ENCODE results near the gene ZNF521.
"Not testable (repeated sequence)": the region's sequence is repeated elsewhere in the genome, so short reads cannot be mapped to it uniquely, and the experiment has no call there.

Gene ZNF521

DNA sequence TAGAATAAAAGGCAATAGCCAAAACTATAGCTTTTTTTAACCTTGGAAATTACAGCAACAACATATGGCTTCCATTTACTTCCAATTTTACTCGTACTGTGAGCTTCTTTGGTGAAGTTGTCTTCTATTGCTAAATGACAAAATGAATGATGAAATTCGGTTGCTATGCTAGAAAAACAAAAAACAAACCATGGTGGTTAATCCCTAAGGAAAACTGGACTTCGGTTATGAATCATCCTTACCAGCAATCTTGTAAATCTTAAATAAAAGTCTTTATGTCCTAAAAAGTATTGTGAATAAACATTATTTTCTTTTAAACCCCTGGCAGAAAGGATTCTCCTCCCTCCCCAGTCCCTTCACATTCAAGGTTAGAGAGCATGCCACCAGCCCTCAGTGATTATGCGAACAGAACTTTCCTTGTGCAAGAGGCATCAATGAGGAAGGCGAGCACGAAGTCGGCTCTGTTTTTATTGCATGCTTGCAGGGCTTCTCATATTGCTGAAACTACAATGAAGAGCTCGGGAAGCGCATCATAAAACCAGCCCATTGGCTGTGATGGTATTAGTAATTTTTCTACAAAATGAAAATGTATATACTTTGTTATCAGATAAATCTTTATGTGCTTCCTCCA is 62.9 kb downstream of the ZNF521 start:
- peak; percentile 75 for DNase-seq (ENCODE audit: low read depth)

DNA sequence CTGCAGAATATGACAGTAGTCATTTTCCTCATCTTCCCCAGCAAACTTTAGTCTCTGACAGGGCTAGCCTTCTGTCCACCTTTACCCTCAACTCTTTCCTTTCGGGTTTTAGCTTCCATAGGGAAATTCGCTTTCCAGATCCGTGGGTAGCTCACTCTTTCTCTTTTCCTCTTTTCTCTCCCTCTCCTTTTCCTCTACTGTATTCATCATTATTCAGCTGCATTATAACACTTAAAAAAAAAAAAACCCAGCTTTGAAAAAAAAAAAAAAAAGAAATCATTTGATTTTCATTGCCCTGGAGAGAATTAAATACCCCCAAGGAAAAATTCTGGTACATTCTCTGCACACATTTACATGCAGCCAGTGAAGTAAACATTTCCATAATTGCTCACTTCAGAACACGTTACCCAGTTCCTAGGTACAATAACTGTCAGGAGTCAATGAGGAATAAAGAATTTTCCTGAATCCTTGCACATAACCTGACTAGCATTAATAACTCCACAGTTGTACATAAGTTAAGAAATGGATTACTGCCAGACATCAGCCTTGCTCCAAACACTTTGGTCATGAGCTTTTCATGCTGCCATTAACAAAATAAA is 63.5 kb downstream of the ZNF521 start:
- no peak for DNase-seq (ENCODE audit: low read depth)

DNA sequence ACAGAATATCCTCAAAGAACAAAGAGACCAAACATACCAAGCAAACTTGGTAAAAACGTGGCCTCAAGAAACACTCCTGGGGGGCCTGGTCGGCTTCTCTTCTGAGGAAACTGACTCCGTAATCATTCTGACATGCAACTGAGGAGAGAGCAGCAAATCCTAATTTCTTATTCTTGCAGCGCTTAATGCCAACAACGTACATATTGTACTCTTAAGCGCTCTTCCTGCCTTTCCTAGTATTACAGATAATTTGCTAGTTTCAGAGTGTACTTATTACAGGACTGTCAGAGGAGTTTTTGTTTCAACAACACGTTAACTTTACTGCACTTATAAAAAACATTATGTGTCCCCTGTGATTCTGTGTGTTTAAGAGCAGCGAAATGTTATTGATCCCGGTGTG is 64.9 kb downstream of the ZNF521 start:
- DNase-seq (ENCODE audit: low read depth) = no peak

DNA sequence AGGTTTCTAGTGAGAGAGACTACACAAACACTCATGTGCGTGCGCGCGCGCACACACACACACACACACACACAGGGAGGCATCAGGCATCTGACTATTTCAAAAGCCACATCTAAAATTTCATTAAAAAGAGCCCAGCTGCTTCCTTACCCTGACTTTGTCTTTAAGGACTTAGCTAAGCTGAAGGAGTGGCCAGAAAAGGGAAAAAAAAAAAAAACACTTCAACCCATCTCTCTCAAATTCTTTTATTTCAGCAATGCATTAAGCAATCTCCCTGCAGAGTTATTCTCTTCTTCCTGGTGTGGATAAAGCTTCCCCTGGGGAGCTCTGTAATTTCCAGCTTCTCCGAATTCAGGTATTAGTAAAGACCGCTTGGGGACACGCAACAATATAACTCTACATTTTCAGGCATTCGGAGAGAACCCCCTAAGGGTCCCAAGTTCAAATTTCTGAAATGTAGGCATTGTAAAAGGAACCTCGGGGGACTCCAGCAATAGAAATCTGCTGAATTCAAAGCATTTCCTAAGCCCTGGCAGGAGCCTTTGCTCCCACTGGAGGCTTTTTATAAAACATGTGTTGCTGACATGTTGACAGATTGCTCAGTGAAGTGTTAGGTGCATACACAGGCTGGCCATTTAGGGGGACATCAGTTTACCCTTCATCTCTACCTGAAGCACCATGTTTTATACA is 67.0 kb downstream of the ZNF521 start:
- DNase-seq (ENCODE audit: low read depth) = no peak

DNA sequence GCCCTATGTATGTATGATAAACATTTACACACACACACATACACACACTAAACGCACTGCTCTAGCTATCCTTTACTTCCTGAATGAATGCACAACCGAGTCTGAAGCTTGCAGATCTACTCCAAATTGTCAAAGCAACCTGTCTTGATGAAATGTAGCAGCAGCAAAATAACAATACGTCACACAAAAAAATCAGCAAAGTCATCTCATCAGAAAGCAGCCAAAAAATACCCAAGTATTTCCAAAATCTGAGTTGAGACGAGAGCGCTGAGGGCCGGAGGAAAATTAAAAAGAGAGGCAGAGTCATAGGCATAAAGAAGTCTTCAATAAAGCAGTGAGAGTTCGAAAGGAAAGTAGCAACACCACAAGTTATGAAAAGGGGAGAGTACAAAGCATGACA is 67.7 kb downstream of the ZNF521 start:
- no peak for DNase-seq (ENCODE audit: low read depth)

DNA sequence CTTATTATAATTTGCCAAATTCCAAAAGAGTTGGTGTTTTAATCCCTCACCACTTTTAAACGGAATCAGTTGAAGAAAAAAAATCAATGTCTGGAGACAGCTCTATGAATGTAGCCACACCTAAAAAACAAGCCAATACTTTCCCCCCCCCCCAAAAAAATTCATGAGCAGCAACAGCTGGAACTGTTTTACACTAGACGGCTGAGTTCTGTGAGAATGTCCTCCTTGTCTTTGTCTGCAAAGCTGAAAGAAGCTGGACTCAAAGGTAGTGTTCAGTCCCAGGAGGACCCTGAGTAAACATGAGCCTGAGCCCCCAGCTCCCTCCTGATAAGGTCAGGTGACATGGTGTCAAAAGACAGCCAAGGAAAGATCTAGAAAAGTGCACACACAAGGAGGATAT is 68.2 kb downstream of the ZNF521 start:
- DNase-seq (ENCODE audit: low read depth) = no peak

DNA sequence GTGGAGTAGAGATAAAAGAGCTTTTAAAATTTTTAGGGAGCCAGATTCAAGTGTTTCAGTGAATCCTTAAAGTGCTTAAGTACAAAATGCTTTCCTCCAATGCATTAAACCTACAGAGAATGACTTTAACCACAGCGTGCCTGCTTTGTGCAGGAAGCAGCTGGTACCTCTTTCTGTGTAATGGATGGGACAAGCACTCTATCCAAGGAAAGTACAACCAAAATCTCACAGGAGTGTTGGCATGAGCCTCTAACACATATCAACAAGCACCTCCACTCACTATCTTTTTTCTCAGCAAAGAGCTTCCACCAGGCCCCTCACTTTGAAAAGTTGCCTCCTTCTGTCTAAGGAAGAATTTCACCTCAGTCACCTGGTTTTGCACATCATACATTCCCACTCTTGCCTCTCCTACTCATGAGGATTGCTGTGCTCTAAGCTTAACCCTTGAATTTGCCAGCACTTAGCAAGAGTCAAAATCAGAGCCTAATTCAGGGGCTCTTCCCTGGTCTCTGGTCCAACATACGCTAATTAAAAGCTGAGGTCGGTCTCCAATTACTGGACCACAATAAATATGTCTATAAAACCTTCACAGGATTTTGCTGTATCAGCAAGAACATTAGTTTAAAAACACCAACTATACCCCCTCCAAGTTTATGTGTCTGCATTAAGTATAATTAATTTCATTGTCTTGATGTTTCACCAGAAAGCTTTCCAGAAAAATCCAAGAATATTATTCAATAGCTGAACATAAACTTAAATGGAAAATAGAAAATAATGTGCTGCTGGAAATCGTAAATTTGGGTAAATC is 68.9 kb downstream of the ZNF521 start:
- no peak for DNase-seq (ENCODE audit: low read depth)

DNA sequence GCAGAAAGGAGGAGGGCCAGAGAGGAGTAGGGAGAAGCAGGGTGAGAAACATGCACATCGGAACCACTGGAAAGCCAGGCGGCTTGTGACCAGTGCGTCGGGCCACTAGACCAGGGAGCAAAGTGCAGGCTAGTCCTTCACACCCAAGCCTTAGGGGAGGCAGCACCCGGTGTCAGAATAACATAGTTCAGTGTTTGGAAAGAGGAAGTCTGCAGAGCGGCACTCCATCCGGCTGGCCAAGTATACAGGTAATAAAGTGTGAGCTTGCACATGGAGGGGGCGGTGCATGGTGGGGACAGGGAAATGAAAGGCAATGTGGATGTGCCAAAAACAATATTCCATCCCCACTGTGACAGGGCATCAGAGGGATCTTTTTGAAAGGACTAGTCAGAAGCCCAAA is 69.7 kb downstream of the ZNF521 start:
- no peak for DNase-seq (ENCODE audit: low read depth)

DNA sequence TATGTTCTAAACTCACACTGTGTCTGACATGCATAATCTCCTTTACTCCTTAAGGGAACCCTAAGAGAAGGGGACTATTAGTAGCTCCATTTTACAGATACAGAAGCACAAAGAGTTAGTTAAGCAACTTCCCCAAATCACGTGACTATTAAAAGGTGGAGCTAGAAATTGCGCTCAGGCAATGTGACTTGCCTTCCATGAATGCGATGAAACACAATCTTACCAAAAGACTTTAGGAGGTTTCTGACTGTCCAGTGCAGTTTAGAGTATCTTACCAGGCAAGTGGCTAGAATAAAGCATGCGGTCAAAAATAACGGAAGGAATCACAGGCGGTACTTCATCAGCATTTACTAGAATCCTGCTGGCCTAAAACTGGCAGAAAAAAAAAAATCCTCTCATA is 70.4 kb downstream of the ZNF521 start:
- no peak for DNase-seq (ENCODE audit: low read depth)

DNA sequence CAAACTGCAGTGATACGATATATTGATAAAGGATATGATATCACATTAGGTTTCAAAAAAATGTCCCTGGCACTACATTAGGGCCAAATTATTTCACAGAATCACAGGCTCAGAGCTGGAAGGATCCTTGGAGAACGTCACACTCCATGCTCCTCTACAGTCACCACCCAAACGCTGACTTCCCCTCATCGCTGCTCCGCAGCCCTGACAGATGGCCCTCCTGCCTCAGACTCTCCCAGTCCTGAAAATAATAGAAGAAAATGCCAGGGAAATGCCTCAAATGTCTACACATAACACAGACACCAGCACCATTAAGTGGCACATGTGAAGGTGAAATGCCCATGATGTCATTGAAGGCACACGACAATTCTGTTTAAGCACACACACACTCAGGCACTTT is 72.0 kb downstream of the ZNF521 start:
- DNase-seq (ENCODE audit: low read depth) = no peak

DNA sequence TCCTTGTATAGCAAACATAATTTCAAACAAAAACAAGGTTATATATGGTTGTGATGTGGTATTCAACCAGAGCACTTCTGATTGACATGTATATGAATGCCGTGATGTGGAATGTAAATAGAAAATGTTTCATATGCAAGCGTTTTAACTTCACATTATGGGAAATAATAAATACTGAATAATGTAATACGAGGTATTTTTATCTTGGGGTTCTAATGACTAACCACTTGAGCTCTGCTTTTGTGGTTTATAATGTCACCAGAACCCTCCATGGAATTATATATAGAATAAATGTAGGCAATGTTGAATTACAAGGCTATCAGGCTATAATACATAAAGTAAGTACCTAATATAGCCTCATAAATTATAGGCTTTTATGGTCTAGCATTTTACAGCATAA is 72.4 kb downstream of the ZNF521 start:
- DNase-seq (ENCODE audit: low read depth) = peak; percentile 12

DNA sequence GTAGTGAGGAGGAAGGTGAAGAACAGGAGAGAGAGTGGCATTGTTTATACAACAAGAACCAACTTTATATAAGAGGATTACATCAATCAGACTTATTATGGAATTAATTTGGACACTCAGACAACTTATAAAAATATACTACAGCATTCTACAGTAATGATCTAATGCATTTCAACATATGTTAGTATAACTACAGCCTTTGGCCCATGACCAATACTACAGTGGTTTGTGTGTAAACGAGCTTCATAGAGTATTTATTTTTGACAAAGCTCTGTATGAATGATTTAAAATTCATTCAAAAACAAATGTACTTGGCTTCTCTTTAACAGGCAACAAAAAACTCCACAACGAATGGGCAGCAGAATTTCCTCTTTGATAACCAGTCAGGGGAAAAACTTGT is 72.8 kb downstream of the ZNF521 start:
- peak; percentile 23 for DNase-seq (ENCODE audit: low read depth)

DNA sequence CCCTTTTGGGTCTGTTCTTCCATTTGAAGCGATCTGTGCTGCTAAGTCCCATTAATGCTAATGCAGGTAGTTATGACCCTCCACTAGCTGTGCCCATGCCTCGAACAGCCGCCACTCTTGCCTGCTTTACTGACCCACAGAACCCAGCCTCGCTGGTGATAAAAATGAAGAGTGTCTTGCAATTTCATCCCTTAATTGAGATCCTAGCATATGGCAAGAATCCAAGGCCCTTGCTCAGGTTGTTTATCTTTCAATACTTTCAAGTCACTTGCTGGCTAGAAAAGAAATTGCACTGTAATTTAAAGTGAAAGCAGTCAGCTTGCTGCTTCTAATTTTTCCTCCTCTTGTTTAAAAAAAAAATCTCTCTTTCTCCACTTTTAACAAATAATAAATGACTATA is 73.6 kb downstream of the ZNF521 start:
- DNase-seq (ENCODE audit: low read depth) = peak; percentile 3

DNA sequence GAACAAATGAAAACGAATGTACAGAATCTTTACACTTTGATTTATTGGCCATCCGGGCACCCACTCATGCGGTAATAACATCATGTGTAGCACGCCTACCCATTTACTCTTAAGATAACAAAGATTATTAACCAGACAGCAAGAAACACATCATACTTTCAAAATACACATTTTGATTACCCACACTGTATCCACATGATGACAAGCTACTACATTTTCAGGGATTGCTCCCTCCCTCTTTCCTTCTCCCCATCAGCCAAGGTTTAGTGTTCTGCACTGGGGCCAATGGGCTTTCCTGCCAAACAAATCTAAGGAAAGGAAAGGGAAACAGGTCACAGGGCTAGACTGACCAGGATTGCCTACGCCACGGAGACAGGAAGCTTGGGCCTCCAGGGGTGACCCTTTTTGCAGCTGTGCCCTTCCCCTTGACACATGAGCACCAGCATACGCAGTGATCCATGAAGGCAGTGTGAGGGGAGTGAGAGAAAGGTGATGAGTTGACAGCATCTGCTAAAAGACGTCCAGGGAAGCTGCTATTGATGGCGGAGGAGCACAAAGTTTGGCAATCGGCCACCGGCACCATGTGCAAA is 76.5 kb downstream of the ZNF521 start:
- no peak for DNase-seq (ENCODE audit: low read depth)

DNA sequence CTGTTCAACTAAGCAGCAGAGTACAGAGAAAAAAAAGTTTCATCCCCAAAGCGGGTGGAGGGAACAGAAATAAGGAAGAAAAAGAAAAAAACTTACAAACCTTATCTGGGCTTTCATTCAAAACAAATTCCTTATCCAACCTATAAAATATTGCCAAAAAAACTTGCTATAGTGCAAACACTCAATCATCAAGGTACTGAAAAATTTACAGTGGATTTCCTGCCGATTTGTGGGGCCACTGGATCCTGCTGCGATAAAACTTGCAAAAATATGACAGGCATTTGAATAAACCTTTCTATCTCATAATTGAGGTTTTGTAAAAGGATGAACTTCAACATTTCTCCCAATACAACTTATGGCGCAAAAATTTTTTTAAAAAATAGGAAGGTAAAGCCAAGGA is 77.0 kb downstream of the ZNF521 start:
- no peak for DNase-seq (ENCODE audit: low read depth)

DNA sequence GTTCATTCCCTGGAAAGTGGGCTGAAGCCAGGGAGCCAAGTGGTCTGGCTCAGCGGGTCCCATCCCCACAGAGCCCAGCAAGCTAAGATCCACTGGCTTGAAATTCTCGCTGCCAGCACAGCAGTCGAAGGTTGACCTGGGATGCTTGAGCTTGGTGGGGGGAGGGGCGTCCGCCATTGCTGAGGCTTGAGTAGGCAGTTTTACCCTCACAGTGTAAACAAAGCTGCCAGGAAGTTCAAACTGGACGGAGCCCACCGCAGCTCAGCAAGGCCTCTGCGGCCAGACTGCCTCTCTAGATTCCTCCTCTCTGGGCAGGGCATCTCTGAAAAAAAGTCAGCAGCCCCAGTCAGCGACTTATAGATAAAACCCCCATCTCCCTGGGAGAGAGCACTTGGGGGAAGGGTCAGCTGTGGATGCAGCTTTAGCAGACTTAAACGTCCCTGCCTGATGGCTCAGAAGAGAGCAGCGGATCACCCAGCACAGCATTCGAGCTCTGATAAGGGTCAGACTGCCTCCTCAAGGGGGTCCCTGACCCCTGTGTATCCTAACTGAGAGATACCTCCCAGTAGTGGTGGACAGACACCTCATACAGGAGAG is 84.9 kb downstream of the ZNF521 start:
- not testable (repeated sequence) for DNase-seq (ENCODE audit: low read depth)

DNA sequence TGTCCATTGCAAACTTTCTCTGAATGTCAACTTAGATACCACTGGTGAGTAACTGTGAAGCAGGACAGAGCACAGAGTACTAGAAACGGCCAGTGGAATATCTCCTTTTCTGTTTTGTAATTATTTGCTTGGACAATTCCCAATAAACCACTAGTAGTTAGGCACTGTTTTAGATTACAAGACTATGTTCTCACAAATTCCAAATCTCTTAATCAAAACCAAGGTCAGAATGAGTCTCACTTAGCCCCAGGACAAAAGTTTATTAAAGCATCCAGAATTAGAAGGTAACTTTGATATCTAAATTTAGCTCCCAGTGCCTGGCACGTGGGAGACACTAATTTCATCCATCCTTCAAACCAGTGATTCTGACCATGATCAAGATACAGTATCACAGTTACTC is 89.0 kb downstream of the ZNF521 start:
- peak; percentile 53 for DNase-seq (ENCODE audit: low read depth)

DNA sequence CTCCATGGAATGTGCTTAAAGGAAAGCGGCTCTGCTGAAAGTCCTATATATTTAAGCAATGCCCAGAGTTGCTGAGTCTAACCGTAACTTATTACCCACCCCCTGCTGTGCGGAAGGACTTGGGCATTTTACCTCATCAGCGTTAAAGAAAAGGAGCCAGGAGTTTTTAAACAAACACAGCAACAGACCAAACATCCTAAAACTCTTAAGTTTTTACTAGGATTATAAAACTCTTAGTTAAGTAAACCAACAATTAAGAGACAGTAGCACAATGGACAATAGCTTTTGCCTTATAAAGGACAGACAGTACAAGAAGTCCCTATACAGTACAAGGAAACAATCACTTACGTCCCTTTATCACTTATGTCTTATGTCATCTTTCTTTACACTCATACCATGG is 90.2 kb downstream of the ZNF521 start:
- DNase-seq (ENCODE audit: low read depth) = no peak

DNA sequence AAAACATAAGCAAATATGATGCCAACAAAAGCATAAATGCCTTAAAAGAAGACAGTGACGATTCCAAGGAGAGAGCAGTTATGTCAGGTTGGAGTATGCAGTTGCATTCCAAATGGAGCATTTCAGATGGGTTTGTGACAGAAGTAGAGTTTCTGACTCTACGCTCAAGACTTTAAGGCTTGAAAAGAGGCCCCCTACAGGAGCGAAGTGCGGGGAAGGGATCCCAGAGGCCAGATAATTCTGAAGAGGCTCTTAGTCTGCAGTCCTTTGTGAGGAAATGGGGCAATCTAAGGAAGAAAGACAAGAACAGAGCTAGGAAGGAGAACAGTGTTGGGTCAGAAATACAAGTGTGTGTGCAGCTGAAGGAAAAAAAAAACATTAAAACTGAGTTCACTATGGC is 95.5 kb downstream of the ZNF521 start:
- no peak for DNase-seq (ENCODE audit: low read depth)

DNA sequence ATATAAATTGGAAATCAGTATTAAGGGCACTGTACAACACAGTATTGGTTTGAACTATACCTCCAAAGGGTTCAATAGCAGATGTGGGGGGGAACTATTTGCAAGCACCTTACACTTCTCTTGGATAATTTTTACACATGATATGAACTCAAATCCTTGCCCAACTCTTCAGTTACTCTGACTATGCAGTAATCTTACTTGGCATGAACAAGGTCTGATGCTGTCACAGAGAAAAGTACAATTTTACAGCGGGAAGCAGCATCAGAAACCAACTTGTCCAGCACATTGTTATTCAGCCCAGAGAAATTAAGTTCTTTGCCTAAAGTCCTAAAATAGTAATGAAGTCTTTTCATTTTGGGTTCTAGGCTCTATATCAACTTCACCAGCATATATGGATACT is 98.2 kb downstream of the ZNF521 start:
- DNase-seq (ENCODE audit: low read depth) = no peak

DNA sequence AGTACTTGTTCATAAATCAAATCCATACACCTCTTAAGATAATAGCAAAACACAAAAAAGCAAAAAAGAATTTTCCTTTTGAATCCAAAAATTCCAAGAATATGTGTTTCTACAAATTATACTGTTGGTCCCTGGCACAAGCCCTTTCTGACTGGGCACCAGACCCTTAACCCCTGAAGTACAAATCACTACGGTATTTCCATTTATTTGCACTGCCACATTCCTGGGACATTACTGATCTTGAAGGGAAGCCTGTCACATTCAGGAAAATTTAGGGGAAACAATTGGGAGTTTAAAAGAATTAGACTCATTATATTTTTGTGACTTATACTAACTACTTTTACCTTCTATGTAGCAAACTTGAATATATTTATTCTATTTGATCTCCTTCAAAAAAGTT is 98.8 kb downstream of the ZNF521 start:
- DNase-seq (ENCODE audit: low read depth) = peak; percentile 48

DNA sequence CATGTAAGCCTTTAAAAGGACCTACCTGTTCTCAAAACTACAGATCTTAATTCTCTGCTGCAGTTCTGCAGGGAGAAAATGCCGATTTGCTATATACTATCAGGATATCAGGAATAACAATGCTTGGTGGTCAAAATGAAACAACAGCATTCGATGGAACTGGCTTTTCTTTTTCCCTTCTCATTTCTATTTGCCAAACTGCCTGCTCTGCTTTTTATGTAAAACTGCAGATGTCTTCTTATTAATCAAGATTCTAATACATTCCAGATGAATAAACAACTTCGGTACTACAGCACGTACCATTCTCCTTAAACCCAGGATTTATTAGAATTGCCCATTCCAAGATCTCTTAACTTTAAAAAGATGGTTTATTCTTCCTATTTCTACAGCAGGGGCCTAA is 100.9 kb downstream of the ZNF521 start:
- no peak for DNase-seq (ENCODE audit: low read depth)

Measured in ELR (cell line).